ENCODE results near the gene SMPD2.

DNA sequence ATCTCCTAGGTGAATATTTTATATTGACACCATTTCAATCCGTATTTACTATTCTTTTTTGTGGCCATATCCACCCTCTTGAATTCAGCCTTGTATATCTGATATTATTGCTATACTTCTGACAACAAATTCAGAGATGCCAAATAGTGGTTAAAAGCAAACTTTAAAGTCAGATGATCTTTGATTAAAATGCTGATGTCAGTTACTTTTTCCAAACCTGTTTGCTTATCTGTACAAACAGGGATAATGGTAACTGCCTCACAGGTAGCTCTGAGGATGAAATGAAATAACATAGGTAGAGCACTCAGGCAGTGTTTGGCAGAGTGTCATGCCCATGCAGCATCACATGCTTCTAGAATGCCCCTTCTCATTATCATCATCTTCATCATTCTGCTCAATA is 19.3 kb upstream of the SMPD2 start:
- TF ChIP-seq, protein P1, sequence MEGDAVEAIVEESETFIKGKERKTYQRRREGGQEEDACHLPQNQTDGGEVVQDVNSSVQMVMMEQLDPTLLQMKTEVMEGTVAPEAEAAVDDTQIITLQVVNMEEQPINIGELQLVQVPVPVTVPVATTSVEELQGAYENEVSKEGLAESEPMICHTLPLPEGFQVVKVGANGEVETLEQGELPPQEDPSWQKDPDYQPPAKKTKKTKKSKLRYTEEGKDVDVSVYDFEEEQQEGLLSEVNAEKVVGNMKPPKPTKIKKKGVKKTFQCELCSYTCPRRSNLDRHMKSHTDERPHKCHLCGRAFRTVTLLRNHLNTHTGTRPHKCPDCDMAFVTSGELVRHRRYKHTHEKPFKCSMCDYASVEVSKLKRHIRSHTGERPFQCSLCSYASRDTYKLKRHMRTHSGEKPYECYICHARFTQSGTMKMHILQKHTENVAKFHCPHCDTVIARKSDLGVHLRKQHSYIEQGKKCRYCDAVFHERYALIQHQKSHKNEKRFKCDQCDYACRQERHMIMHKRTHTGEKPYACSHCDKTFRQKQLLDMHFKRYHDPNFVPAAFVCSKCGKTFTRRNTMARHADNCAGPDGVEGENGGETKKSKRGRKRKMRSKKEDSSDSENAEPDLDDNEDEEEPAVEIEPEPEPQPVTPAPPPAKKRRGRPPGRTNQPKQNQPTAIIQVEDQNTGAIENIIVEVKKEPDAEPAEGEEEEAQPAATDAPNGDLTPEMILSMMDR (IDR thresholded peaks at IDR 0.05 in 4 of 5, conservative IDR thresholded peaks at IDR 0.05 in 1 of 5): no peak
- TF ChIP-seq POLR2A (IDR thresholded peaks at IDR 0.05): no peak

Data from gastrocnemius medialis (tissue), 4 donors.